Neural cell (in vitro differentiated cells): ENCODE data around the gene POMT1. TPM values are rescaled to one million over a fixed set of nuclear protein-coding genes. Genes with fewer than 3 reads are reported as not detected.

ENCODE experiments used
- H2AFZ ChIP-seq: fragments of 200-600, 300-800 bp; sonication (generic), shearing (Covaris generic); 2 replicates; pipeline ENCODE4 v1.6.0; 2014; ENCODE audit warnings: low read depth, mild to moderate bottlenecking, antibody characterized with exemption, low read length, moderate library complexity
- H3F3A ChIP-seq: fragments of 200-600 bp; shearing (Covaris generic); 2 replicates; pipeline ENCODE4 v1.6.1; 2016; ENCODE audit warnings: mild to moderate bottlenecking, moderate library complexity, mixed read lengths, antibody characterized with exemption, low read length; ENCODE audit not compliant: insufficient read depth, poor library complexity, severe bottlenecking
- H3K27ac ChIP-seq: fragments of 200-600, 300-800 bp; sonication (generic), shearing (Covaris generic); 2 replicates; pipeline ENCODE4 v1.5.1; 2014; ENCODE audit warnings: mild to moderate bottlenecking, low read length, moderate library complexity
- H3K27me3 ChIP-seq: fragments of 300-800, 200-600 bp; sonication (generic), shearing (Covaris generic); 2 replicates; pipeline ENCODE4 v1.6.0; 2014; ENCODE audit warnings: mild to moderate bottlenecking, low read depth, low read length, moderate library complexity; ENCODE audit not compliant: insufficient read depth
- H3K36me3 ChIP-seq: fragments of 300-800, 200-600 bp; sonication (generic), shearing (Covaris generic); 2 replicates; pipeline ENCODE4 v1.5.1; 2014; ENCODE audit warnings: mild to moderate bottlenecking, antibody characterized with exemption, low read length, moderate library complexity; ENCODE audit not compliant: insufficient read depth
- H3K4me2 ChIP-seq: fragments of 300-800, 200-600 bp; sonication (generic), shearing (Covaris generic); 2 replicates; pipeline ENCODE4 v1.6.0; 2014; ENCODE audit warnings: mild to moderate bottlenecking, low read length
- H3K4me3 ChIP-seq: fragments of 300-800, 200-600 bp; sonication (generic), shearing (Covaris generic); 2 replicates; pipeline ENCODE4 v1.5.1; 2014; ENCODE audit warnings: mild to moderate bottlenecking, low read length, moderate library complexity
- H3K79me2 ChIP-seq: fragments of 200-600 bp; shearing (Covaris generic); replicated peaks from 2 replicates; pipeline ENCODE4 v1.6.0; 2014; ENCODE audit warnings: mild to moderate bottlenecking, low read length, moderate library complexity; ENCODE audit not compliant: insufficient read depth
- H3K9ac ChIP-seq: fragments of 300-800, 200-600 bp; sonication (generic), shearing (Covaris generic); 2 replicates; pipeline ENCODE4 v1.6.1; 2016; ENCODE audit warnings: mild to moderate bottlenecking, low read length, mixed read lengths
- H3K9me2 ChIP-seq: fragments of 200-600 bp; shearing (Covaris generic); 2 replicates; pipeline ENCODE4 v1.6.1; 2016; ENCODE audit warnings: mild to moderate bottlenecking, low read length, mixed read lengths; ENCODE audit not compliant: insufficient read depth
- H3K9me3 ChIP-seq: fragments of 200-600, 300-800 bp; sonication (generic), shearing (Covaris generic); 2 replicates; pipeline ENCODE4 v1.6.1; 2016; ENCODE audit warnings: mild to moderate bottlenecking, mixed run types, low read length, moderate library complexity, mixed read lengths
- H4K20me1 ChIP-seq: fragments of 200-600 bp; shearing (Covaris generic); 2 replicates; pipeline ENCODE4 v1.6.1; 2016; ENCODE audit warnings: mild to moderate bottlenecking, mixed run types; ENCODE audit not compliant: insufficient read depth
- EP300 ChIP-seq: fragments of 450-650 bp; conservative IDR thresholded peaks from 2 replicates; pipeline ENCODE4 v1.6.1; 2014; ENCODE audit warnings: antibody characterized with exemption, mild to moderate bottlenecking, moderate library complexity; ENCODE audit not compliant: poor library complexity, severe bottlenecking
- EZH2 ChIP-seq: fragments of 200-600, 300-800 bp; shearing (Covaris generic), sonication (generic); IDR thresholded peaks from 2 replicates; pipeline ENCODE4 v1.6.1; 2014; ENCODE audit warnings: antibody characterized with exemption, low read length, borderline replicate concordance, mild to moderate bottlenecking; ENCODE audit not compliant: insufficient read depth, poor library complexity, severe bottlenecking
- MXI1 ChIP-seq: fragments of 450-650 bp; conservative IDR thresholded peaks from 2 replicates; pipeline ENCODE4 v1.6.1; 2014; ENCODE audit warnings: antibody characterized with exemption, mild to moderate bottlenecking; ENCODE audit not compliant: poor library complexity, severe bottlenecking
- POLR2AphosphoS5 ChIP-seq: IDR thresholded peaks from 2 replicates; pipeline ENCODE4 v1.6.1; 2012
- RAD21 ChIP-seq: fragments of 450-650 bp; conservative IDR thresholded peaks from 2 replicates; pipeline ENCODE4 v1.6.1; 2014; ENCODE audit warnings: antibody characterized with exemption, mild to moderate bottlenecking, moderate library complexity
- SMC3 ChIP-seq: fragments of 450-650 bp; conservative IDR thresholded peaks from 2 replicates; pipeline ENCODE4 v1.6.1; 2014; ENCODE audit warnings: antibody characterized with exemption, mild to moderate bottlenecking, moderate library complexity; ENCODE audit not compliant: poor library complexity
- TAF1 ChIP-seq: IDR thresholded peaks from 2 replicates; pipeline ENCODE4 v1.6.1; 2012; ENCODE audit warnings: low read depth
- polyA plus RNA-seq: library from polyadenylated mRNA; depleted of rRNA; stranded (reverse); fragments of >200 nt; gene quantifications from 2 replicates; pipeline ENCODE4 v1.2.3, GENCODE V29; 2014
- TF ChIP-seq, protein P1 (sequence below): IDR thresholded peaks from 2 replicates; pipeline ENCODE4 v1.6.1; 2012; ENCODE audit warnings: borderline replicate concordance
- TF ChIP-seq, protein P2 (sequence below): fragments of 450-650 bp; IDR thresholded peaks from 2 replicates; pipeline ENCODE4 v1.5.1; 2014; ENCODE audit warnings: antibody characterized with exemption, mild to moderate bottlenecking, moderate library complexity; ENCODE audit not compliant: poor library complexity, severe bottlenecking

Gene POMT1
- polyA plus RNA-seq, 1 donor from 2014 or later = 131 TPM

- no peak overlapping the region for H3K27ac ChIP-seq
Measured at GRCh38 chr9:131490514-131490913, 12.2 kb upstream of the POMT1 start.

GRCh38 chr9:131491001-131491710 lies 11.6 kb upstream of the POMT1 start:
- Histone ChIP-seq H3K79me2 (no peaks in the 10 kb centered on the region), H3K27me3 (no peaks in the 10 kb centered on the region), H3K9ac (no peak overlapping the region), H3K9me3 (no peaks in the 10 kb centered on the region), H3K4me2 (no peak overlapping the region), H3K27ac (no peak overlapping the region), H3F3A (no peaks in the 10 kb centered on the region), H4K20me1 (no peaks in the 10 kb centered on the region), H3K9me2 (no peaks in the 10 kb centered on the region), H3K4me3 (no peak overlapping the region), H2AFZ (no peak overlapping the region), H3K36me3 (peaks cover 5% of the 10 kb centered on the region)
- no peak for TF ChIP-seq TAF1

More at GRCh38 chr9:131490514-131490913, 12.2 kb upstream of the POMT1 start:
- Histone ChIP-seq H3K4me3 (no peak overlapping the region), H4K20me1 (no peaks in the 10 kb centered on the region), H3F3A (no peaks in the 10 kb centered on the region), H3K9me3 (no peaks in the 10 kb centered on the region), H2AFZ (no peak overlapping the region), H3K79me2 (no peaks in the 10 kb centered on the region), H3K27me3 (no peaks in the 10 kb centered on the region), H3K9me2 (no peaks in the 10 kb centered on the region), H3K4me2 (no peak overlapping the region), H3K9ac (no peak overlapping the region), H3K36me3 (peaks cover 5% of the 10 kb centered on the region)
- TF ChIP-seq, protein P1, sequence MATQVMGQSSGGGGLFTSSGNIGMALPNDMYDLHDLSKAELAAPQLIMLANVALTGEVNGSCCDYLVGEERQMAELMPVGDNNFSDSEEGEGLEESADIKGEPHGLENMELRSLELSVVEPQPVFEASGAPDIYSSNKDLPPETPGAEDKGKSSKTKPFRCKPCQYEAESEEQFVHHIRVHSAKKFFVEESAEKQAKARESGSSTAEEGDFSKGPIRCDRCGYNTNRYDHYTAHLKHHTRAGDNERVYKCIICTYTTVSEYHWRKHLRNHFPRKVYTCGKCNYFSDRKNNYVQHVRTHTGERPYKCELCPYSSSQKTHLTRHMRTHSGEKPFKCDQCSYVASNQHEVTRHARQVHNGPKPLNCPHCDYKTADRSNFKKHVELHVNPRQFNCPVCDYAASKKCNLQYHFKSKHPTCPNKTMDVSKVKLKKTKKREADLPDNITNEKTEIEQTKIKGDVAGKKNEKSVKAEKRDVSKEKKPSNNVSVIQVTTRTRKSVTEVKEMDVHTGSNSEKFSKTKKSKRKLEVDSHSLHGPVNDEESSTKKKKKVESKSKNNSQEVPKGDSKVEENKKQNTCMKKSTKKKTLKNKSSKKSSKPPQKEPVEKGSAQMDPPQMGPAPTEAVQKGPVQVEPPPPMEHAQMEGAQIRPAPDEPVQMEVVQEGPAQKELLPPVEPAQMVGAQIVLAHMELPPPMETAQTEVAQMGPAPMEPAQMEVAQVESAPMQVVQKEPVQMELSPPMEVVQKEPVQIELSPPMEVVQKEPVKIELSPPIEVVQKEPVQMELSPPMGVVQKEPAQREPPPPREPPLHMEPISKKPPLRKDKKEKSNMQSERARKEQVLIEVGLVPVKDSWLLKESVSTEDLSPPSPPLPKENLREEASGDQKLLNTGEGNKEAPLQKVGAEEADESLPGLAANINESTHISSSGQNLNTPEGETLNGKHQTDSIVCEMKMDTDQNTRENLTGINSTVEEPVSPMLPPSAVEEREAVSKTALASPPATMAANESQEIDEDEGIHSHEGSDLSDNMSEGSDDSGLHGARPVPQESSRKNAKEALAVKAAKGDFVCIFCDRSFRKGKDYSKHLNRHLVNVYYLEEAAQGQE = no peak
- TF ChIP-seq POLR2AphosphoS5 (no peak), MXI1 (no peak), SMC3 (no peak), TAF1 (no peak), RAD21 (no peak), EZH2 (no peak), EP300 (no peak)
- TF ChIP-seq, protein P2, sequence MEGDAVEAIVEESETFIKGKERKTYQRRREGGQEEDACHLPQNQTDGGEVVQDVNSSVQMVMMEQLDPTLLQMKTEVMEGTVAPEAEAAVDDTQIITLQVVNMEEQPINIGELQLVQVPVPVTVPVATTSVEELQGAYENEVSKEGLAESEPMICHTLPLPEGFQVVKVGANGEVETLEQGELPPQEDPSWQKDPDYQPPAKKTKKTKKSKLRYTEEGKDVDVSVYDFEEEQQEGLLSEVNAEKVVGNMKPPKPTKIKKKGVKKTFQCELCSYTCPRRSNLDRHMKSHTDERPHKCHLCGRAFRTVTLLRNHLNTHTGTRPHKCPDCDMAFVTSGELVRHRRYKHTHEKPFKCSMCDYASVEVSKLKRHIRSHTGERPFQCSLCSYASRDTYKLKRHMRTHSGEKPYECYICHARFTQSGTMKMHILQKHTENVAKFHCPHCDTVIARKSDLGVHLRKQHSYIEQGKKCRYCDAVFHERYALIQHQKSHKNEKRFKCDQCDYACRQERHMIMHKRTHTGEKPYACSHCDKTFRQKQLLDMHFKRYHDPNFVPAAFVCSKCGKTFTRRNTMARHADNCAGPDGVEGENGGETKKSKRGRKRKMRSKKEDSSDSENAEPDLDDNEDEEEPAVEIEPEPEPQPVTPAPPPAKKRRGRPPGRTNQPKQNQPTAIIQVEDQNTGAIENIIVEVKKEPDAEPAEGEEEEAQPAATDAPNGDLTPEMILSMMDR = no peak

- Histone ChIP-seq H3K27me3 (no peaks in the 10 kb centered on the region), H4K20me1 (no peaks in the 10 kb centered on the region), H3K4me2 (no peak overlapping the region), H3K9me2 (no peaks in the 10 kb centered on the region), H3K4me3 (no peak overlapping the region), H3K79me2 (no peaks in the 10 kb centered on the region), H3K9ac (no peak overlapping the region), H2AFZ (no peak overlapping the region), H3K9me3 (no peaks in the 10 kb centered on the region), H3F3A (no peaks in the 10 kb centered on the region), H3K27ac (no peak overlapping the region), H3K36me3 (peaks cover 5% of the 10 kb centered on the region)
- TF ChIP-seq POLR2AphosphoS5 = no peak
- TF ChIP-seq EP300 = no peak
- TF ChIP-seq, protein P1 = no peak
- TF ChIP-seq RAD21 = no peak
- no peak for TF ChIP-seq TAF1
- no peak for TF ChIP-seq SMC3
- TF ChIP-seq MXI1 = no peak
- TF ChIP-seq EZH2 = no peak
- TF ChIP-seq, protein P2 = no peak
Measured at GRCh38 chr9:131492070-131492469, 10.6 kb upstream of the POMT1 start.
